Sigmoid colon (tissue), 4 donors: ENCODE measurements around the gene SLC17A9.

Source experiments
- CTCF ChIP-seq, 4 experiments: fragments of 450-650 bp in 3 of 4; fragments of 200-600 bp in 1 of 4; IDR thresholded peaks; one replicate each; pipeline ENCODE4 v1.5.1; 2016 to 2019; ENCODE audit warnings: antibody characterized with exemption in 4 of 4, mild to moderate bottlenecking in 3 of 4, moderate library complexity in 2 of 4
- EP300 ChIP-seq, 4 donors: sonication (generic); formaldehyde crosslinking; IDR thresholded peaks; one replicate each; pipeline ENCODE4 v1.6.1; 2017; ENCODE audit warnings: antibody characterized with exemption in 4 of 4
- POLR2A ChIP-seq, 2 donors: fragments of 450-650 bp; IDR thresholded peaks; one replicate each; pipeline ENCODE4 v1.6.1; 2016; ENCODE audit warnings: antibody characterized with exemption in 2 of 2, mild to moderate bottlenecking in 2 of 2, moderate library complexity in 2 of 2
- POLR2AphosphoS5 ChIP-seq, 4 donors: sonication (generic); formaldehyde crosslinking; IDR thresholded peaks; one replicate each; pipeline ENCODE4 v1.6.1; 2017; ENCODE audit warnings: antibody characterized with exemption in 4 of 4

- no peak for TF ChIP-seq POLR2A (IDR thresholded peaks at IDR 0.05)
- TF ChIP-seq CTCF (IDR thresholded peaks at IDR 0.05): no peak
- no peak for TF ChIP-seq POLR2AphosphoS5 (IDR thresholded peaks at IDR 0.05)
- TF ChIP-seq EP300 (IDR thresholded peaks at IDR 0.05): no peak
Measured at GRCh38 chr20:62967628-62968351, 15.3 kb downstream of the SLC17A9 start.
